Right ventricle myocardium superior (tissue), 1 donor: ENCODE data around the gene ARF3. TPM values are rescaled to one million over a fixed set of nuclear protein-coding genes. Genes with fewer than 3 reads are reported as not detected.

Experiments
- ATAC-seq: fragments of 200-7000 bp; cut with Tn5 transposase; one replicate; pipeline ENCODE4 v1.9.1; 2020; ENCODE audit warnings: mild to moderate bottlenecking; ENCODE audit not compliant: poor library complexity
- DNase-seq: peaks from one replicate; pipeline ENCODE4 v3.0.0-alpha.2; 2020
- intact Hi-C: fragments of 100-400 bp; cut with DNase I; formaldehyde crosslinking; loops from one replicate; pipeline ENCODE4 v1.11.2; 2022
- long read RNA-seq: library from polyadenylated mRNA; unstranded; transcript quantifications from one replicate; pipeline ENCODE4 v2.0.0, GENCODE V29; 2021
- total RNA-seq: library from RNA; stranded (reverse); fragmentation: NEBNext Ultra II Directional; extraction: Animal tissue kit (Norgen Biotek cat#: 25700); gene quantifications from one replicate; pipeline ENCODE4 v1.2.1, GENCODE V29; 2021
- donor health status: DM: no; HTN: yes; CAD: no; lungs with severe emphysema.

The ARF3 gene
- 43.7 TPM for total RNA-seq
- long read RNA-seq, full-length matches to known transcripts: 32 of 39 reads
- long read RNA-seq, partial matches to known transcripts: 0 of 39 reads
- long read RNA-seq, other reads (novel, unspliced or antisense): 7 of 39 reads

DNA sequence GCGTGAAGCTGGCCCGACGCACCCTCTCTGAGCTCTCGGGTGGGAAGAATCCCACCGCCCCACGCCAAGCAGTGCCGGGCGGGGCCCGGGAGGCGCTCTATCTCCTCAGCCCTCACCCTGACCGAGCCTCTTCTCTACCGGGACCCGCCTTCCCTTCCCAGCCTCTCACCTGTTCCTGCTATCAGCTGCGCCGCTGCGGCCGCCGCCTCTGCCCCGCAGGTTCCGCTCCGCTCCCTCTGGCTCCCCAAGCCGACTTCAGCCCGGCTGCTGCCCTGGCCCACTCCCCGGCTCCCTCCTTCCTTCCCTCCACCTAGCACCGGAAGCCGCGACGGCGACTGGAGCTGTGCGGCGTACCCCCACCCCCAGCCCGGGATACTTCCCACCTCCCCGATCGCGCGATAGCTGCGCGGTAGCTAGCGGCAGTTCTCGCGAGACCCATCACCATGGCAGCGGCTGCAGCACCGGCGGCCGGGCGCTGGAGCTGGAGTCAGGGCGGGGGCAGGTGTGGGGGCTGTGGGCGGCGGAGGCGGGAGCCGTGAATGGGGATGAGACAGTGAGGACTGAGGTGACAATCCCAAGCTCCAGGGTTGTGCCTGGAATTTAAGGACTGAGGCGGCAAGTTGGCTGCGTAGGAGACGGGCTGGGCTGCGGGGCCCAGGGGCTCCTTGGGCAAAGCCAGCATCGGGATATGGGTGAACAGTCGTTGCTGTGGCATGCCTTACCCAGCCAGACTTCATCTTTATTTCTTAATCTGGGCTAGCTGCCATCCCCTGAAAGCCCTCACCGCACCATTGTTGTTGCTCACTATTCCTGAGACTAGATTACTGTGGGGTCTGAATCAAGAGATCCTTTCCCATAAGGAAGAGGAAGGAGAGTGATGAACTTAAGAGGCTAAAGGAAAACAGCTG is at the start of gene ARF3:
Gene ARF3 (minus strand): TSS at position 347 of the 908 bp plus-strand sequence. CDS start 16,392 bp downstream, outside the sequence.
- ATAC-seq (peak; percentile 98), DNase-seq (peak; percentile 96)
- intact Hi-C loops: no loop called here

DNA sequence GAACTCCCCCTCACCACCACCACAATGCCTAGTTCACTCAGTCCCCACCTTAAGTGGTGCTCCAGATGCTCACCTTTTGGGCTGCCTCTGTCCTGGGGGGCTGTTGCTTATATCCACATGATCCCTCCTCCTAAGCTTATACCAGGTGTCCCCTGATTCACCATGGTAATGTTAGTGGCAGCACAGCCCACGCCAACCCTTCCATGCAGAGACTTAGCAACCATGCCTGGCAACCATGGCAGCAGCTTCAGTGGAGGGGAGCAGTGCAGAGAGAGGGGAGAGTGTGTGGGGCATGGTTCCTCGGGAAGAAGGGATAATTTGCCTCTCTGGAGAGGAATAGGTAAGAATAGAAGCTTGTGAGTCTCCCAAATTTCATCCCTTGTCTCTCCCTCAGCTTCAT is 43.1 kb upstream of the ARF3 start:
- no peak for ATAC-seq
- no peak for DNase-seq
- intact Hi-C loops: no loop called here

- ATAC-seq: peak; percentile 38
- intact Hi-C loops: loop anchor here (5.0 kb wide), 1 partner anchor 147 kb away; the partner anchor contains the start of gene DDX23
These were observed 42.3 kb upstream of the ARF3 start, which contains the start of gene DDN for GRCh38 chr12:48999371-49000131. Gene DDN (minus strand): TSS chr12:48999375. CDS start chr12:48999287, 88 bp downstream.

DNA sequence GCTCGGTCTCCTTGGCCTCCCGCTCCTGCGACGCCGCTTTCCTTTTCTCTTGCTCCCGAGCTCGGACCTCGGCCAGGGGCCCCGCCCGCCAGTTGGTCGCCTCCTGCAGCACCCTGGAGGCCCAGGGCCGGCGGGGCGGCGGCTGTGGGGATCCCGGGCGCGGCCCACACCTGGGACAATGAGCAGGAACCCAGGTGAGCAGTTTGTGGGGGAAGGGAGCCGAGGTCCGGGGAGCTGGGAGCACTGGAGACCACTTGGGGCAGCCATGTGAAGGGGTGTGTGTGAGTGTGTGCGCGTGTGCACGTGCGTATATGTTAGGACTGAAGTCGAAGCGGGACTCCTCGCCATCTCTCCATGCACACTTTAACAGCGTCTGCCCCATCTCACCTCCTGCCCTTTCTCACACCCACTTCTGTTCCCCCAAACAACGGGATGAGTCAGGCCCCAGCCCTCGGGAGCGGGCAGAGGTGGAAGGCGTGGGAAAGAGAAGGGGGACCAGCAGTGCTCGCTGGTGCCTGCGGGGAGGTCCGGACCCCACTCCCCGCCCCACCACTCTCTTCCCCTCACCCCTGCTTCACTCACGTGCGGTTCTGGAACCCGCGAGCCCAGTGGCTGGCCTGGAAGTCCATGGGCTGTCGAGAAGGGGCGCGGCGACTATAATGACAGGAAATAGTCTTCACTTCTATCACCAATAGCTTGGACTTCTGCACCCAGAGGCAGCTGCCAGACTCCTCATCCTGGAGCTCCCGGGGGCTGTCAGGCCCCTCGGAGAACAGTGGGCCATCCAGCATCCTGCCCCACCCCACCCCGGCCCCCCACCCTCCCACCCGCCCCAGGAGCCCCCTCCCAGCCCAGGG is 41.4 kb upstream of the ARF3 start:
- ATAC-seq: no peak
- peak; percentile 51 for DNase-seq
- intact Hi-C loops: loop anchor here (5.0 kb wide), 1 partner anchor 146 kb away; the partner anchor contains the start of gene DDX23

More at GRCh38 chr12:48999371-49000131, 42.3 kb upstream of the ARF3 start, which contains the start of gene DDN:
- peak; percentile 56 for DNase-seq

GRCh38 chr12:48997719-48998496 is 40.6 kb upstream of the ARF3 start:
- no peak for DNase-seq
- intact Hi-C loops: loop anchor here (5.0 kb wide), 1 partner anchor 146 kb away; the partner anchor contains the start of gene DDX23
- no peak for ATAC-seq

DNA sequence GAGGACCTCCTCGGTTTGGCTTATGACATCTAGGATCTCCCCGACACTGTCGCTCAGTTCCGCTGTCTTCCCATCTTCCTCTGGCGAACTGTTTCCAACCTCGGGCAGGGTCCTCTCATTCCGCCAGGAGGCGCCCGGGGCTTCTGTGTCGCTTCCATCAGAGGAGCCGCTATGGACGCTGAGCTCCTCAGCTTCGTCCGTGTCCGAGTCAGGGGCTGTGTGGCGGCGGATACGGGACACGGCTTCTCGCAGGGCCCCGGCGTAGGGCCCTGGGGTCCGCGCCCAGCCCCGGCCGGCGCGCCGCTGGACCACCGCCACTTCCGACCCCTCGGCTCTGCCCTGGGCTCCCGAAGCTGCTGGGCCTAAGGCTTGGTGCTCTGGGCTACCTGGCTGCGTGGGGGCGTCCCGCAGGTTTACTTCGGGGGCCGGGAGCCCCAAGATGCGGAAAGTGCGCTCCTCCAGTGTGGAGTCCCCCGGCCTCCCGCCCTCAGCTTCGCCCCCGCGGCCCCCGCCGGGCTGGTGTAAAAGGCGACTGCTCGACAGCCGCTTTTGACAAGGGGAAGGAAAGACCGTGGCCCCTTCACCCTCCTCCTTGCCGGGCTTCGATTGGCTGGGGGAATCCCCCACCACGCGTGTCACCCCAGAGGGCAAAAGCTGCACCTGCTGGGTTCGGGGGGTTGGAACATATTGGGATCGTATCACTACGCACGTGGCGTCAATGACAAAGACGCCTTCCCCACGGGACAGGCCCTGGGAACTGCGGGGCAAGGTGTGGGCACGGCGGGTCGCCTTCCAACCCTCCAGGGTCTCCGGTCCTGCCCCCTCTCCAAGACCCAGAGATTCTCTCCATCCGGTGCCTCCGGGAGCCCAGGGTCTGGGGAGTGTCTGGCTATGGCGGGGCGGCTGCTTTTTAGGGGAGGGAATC is 39.8 kb upstream of the ARF3 start:
- intact Hi-C loops: loop anchor here (5.0 kb wide), 1 partner anchor 145 kb away; the partner anchor contains the start of gene DDX23
- DNase-seq (peak; percentile 89), ATAC-seq (peak; percentile 76)

DNA sequence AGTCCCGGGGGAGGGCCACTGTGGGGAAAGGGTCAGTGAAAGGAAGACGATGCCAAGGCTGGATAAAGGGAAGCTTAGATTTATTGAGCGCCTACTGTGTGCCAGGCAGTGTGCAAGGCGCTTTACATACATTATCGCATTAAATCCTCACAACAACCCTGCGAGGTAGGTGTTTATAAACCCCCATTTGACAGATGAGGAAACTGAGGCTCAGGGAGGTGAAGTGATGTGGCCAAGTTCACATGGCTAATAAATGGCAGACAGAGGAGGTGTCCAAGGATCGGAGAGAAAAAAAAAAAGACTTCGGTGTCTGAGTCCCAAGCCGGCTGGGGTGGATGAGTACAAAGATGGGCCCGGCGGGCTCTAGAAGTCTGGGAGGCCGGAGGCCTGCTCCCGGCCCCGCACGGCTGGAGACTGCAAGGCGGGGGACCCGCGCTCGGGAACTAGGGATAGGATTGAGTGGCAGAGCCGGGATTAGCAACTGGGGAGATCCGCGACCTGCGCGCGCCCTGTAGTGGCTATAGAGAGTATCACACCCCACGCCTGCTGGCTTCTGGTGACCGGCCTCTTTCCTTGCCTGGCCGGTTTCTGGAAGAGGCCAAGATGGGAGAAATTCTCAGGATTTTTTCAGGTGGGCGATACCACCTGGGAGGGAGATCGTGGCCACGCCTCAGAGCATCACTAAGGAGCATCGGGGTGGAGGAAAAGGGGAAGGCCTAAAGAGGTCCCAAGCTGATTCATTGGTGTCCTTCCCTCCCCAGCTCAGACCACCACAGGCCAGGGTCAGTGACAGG is 38.0 kb upstream of the ARF3 start:
- DNase-seq (peak; percentile 89), ATAC-seq (peak; percentile 86)
- intact Hi-C loops: loop anchor here (5.0 kb wide), 1 partner anchor 143 kb away; the partner anchor contains the start of gene DDX23

- no peak for ATAC-seq
- DNase-seq: no peak
- intact Hi-C loops: loop anchor here (5.0 kb wide), 1 partner anchor 142 kb away; the partner anchor contains the start of gene DDX23
These were observed 37.2 kb upstream of the ARF3 start for GRCh38 chr12:48994224-48995085.

- no peak for ATAC-seq
- no peak for DNase-seq
- intact Hi-C loops: no loop called here
These were observed 36.5 kb upstream of the ARF3 start for GRCh38 chr12:48993787-48994186.

DNA sequence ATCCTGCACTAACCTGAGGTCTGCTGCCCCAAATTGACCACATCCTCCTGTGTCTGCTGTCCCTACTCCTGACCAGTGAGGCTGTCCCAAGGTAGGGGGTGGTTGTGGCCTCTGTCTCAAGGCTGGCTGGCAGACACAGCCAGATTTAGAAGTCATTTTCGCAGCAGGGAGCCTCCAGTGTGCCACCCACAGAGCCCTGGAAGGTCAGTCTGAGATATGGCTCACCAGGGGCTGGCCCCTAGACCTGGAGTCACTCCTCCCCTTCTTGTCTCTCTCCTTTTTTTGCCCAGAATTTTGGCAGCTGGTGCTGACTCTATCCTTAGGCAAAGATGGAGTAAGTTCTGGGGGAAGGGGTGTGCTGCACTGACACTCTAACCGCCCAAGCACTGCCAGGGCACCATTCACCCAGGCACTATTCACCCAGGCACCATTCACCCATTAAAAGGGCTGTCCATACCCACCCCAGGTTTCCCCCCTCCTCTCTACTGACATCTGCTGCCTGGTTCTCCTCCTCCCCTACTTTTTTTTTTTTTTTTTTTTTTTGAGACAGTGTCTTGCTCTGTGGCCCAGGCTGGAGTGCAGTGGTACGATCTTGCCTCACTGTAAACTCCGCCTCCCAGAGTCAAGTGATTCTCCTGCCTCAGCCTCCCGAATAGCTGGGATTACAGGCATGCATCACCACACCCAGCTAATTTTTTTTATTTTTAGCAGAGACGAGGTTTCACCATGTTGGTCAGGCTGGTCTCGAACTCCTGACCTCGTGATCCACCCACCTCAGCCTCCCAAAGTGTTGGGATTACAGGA is 34.2 kb upstream of the ARF3 start:
- ATAC-seq (no peak), DNase-seq (no peak)
- intact Hi-C loops: no loop called here

DNA sequence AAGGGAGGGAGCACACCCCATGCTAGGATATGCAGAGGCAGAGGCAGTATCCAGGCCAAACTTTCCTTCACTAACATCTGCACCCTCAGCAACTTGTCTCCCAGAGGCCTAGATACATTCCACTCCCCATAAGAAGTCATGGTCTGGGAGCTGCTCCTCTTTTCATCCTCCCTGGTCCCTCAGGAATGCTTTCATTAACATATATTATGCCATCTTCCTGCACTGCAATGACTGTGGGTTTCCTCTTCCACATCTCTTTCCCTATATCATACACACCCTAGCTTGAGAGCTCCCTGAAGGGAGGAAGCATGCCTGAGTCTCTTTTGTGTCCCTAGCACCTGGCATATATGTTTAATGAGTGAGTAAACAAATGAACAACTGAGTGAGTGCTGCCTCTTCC is 33.3 kb upstream of the ARF3 start:
- no peak for ATAC-seq
- intact Hi-C loops: no loop called here
- no peak for DNase-seq

GRCh38 chr12:48988030-48988649 is 30.9 kb upstream of the ARF3 start:
- DNase-seq (peak; percentile 79), ATAC-seq (peak; percentile 70)
- intact Hi-C loops: no loop called here

- DNase-seq (no peak), ATAC-seq (no peak)
- intact Hi-C loops: no loop called here
These were observed 29.5 kb upstream of the ARF3 start for GRCh38 chr12:48986720-48987291.
